GM19043 (cell line): ENCODE results near the gene NOS1AP.
"Not testable (repeated sequence)": the region's sequence is repeated elsewhere in the genome, so short reads cannot be mapped to it uniquely, and the experiment has no call there.

ENCODE experiments used
- ATAC-seq: cut with Tn5 transposase; IDR thresholded peaks from one replicate; pipeline ENCODE4 v1.9.1; 2021; ENCODE audit warnings: low read depth; ENCODE audit not compliant: unreplicated experiment

Gene NOS1AP

GRCh38 chr1:162389021-162389818, 319.7 kb downstream of the NOS1AP start:
- no peak for ATAC-seq

- ATAC-seq: no peak
Observed at GRCh38 chr1:162389971-162390370, 320.5 kb downstream of the NOS1AP start.

- no peak for ATAC-seq
Observed at GRCh38 chr1:162390396-162391185, 321.1 kb downstream of the NOS1AP start.

- ATAC-seq: no peak
Observed at GRCh38 chr1:162391790-162392563, 322.5 kb downstream of the NOS1AP start.

- ATAC-seq: no peak
Observed at GRCh38 chr1:162396201-162396906, 326.9 kb downstream of the NOS1AP start.

GRCh38 chr1:162397039-162397448, 327.6 kb downstream of the NOS1AP start:
- no peak for ATAC-seq

GRCh38 chr1:162397943-162398560, 328.6 kb downstream of the NOS1AP start:
- ATAC-seq: no peak

- ATAC-seq: no peak
Observed at GRCh38 chr1:162398999-162399580, 329.6 kb downstream of the NOS1AP start.

GRCh38 chr1:162400790-162401355, 331.4 kb downstream of the NOS1AP start:
- no peak for ATAC-seq

GRCh38 chr1:162404550-162405160, 335.2 kb downstream of the NOS1AP start:
- no peak for ATAC-seq

- ATAC-seq: no peak
Observed at GRCh38 chr1:162405800-162406199, 336.3 kb downstream of the NOS1AP start.

- no peak for ATAC-seq
Observed at GRCh38 chr1:162406811-162407210, 337.3 kb downstream of the NOS1AP start.

- no peak for ATAC-seq
Observed at GRCh38 chr1:162407539-162407938, 338.0 kb downstream of the NOS1AP start.

GRCh38 chr1:162412002-162412401, 342.5 kb downstream of the NOS1AP start, which contains the start of gene SH2D1B:
TSS of gene SH2D1B (minus strand) at chr1:162412136. CDS start at chr1:162412016, 120 bp downstream.
- ATAC-seq: no peak

GRCh38 chr1:162416215-162416614, 346.7 kb downstream of the NOS1AP start:
- no peak for ATAC-seq

GRCh38 chr1:162416909-162417308, 347.4 kb downstream of the NOS1AP start:
- ATAC-seq: no peak

GRCh38 chr1:162417650-162418049, 348.2 kb downstream of the NOS1AP start:
- ATAC-seq: no peak

- not testable (repeated sequence) for ATAC-seq
Observed at GRCh38 chr1:162418584-162418983, 349.1 kb downstream of the NOS1AP start.
